HepG2 (cell line): ENCODE results near the gene OLFM1. TPM values are rescaled to one million over a fixed set of nuclear protein-coding genes. Genes with fewer than 3 reads are reported as not detected.

Experiments
- ATAC-seq: fragments of 200-7000 bp; cut with Tn5 transposase; 3 replicates; pipeline ENCODE4 v1.9.1; 2020; ENCODE audit warnings: mild to moderate bottlenecking, moderate library complexity
- BruUV-seq: library from RNA; stranded (reverse); fragments of 400-500 nt; replicated peaks from 2 replicates; lab custom pipeline; 2021; lab: Mats Ljungman, UMichigan
- CTCF ChIA-PET: fragments of 300-600 bp; formaldehyde crosslinking; extraction: SDS; loops from one replicate; lab custom pipeline; 2021; ENCODE audit warnings: low total read pairs, inconsistent platforms, low intra/inter-chr PET ratio; lab: Yijun Ruan, JAX
- POLR2A ChIA-PET: fragments of 350-600 bp; sonication (Branson Sonifier 250); formaldehyde crosslinking; loops from one replicate; lab custom pipeline; 2020; ENCODE audit warnings: antibody characterized with exemption, inconsistent platforms; lab: Yijun Ruan, JAX
- DNase-seq: peaks from one replicate; pipeline ENCODE4 v3.0.0-alpha.2; 2015; ENCODE audit warnings: low spot score
- FAIRE-seq: peaks from 3 replicates; lab custom pipeline; 2011; peaks lifted over from hg19 to GRCh38; lab: Jason Lieb, UNC
- H2AFZ ChIP-seq: one replicate; pipeline ENCODE4 v1.6.1; 2011; ENCODE audit warnings: low read length, inconsistent platforms
- H3K27ac ChIP-seq: fragments of 300-600 bp; 3 replicates; pipeline ENCODE4 v1.8.0; 2011; ENCODE audit warnings: mixed run types, mild to moderate bottlenecking, mixed read lengths, low read length, inconsistent platforms; ENCODE audit not compliant: insufficient read depth; ENCODE audit errors: extremely low read length
- H3K27me3 ChIP-seq, 2 experiments: fragments of 200-600 bp in 1 of 2; 2 replicates in 1 of 2; 3 replicates in 1 of 2; pipeline versions ENCODE4 v1.6.0 to v1.8.0; 2011; ENCODE audit warnings: low read length in 2 of 2, mild to moderate bottlenecking in 2 of 2, moderate library complexity in 2 of 2, inconsistent platforms in 1 of 2; ENCODE audit not compliant: insufficient read depth in 2 of 2, control insufficient read depth in 1 of 2
- H3K36me3 ChIP-seq, 2 experiments: fragments of 200-600 bp in 1 of 2; replicated peaks in 1 of 2; 2 replicates in 1 of 2; 3 replicates in 1 of 2; pipeline versions ENCODE4 v1.5.1 to v1.8.0; 2011; ENCODE audit warnings: low read length in 2 of 2, inconsistent platforms in 1 of 2; ENCODE audit not compliant: insufficient read depth in 2 of 2, control insufficient read depth in 1 of 2
- H3K4me1 ChIP-seq: 2 replicates; pipeline ENCODE4 v1.5.1; 2012; ENCODE audit warnings: low read length, inconsistent platforms; ENCODE audit not compliant: insufficient read depth
- H3K4me2 ChIP-seq: 2 replicates; pipeline ENCODE4 v1.6.0; 2011; ENCODE audit warnings: low read depth, low read length, inconsistent platforms
- H3K4me3 ChIP-seq, 3 experiments: fragments of 200-600 bp in 1 of 3; sonication (generic), shearing (Covaris generic) in 1 of 3; replicated peaks in 1 of 3; 2 replicates each; pipeline ENCODE4 v1.5.1; 2011 to 2016; ENCODE audit warnings: low read length in 3 of 3, inconsistent platforms in 2 of 3, low read depth in 2 of 3, mild to moderate bottlenecking in 2 of 3, control low read depth in 1 of 3, mixed read lengths in 1 of 3; ENCODE audit not compliant: insufficient read depth in 1 of 3
- H3K79me2 ChIP-seq: one replicate; pipeline ENCODE4 v1.6.1; 2011; ENCODE audit warnings: low read length, inconsistent platforms; ENCODE audit not compliant: insufficient read depth
- H3K9ac ChIP-seq: 2 replicates; pipeline ENCODE4 v1.6.0; 2011; ENCODE audit warnings: mild to moderate bottlenecking, low read depth, low read length, inconsistent platforms; ENCODE audit not compliant: insufficient read depth
- H3K9me3 ChIP-seq: 2 replicates; pipeline ENCODE4 v1.5.1; 2012; ENCODE audit warnings: mild to moderate bottlenecking, low read length
- H4K20me1 ChIP-seq: 2 replicates; pipeline ENCODE4 v1.6.0; 2011; ENCODE audit warnings: inconsistent platforms, mild to moderate bottlenecking, low read length, moderate library complexity; ENCODE audit not compliant: insufficient read depth
- ARID5B ChIP-seq: IDR thresholded peaks from 2 replicates; pipeline ENCODE4 v1.4.0; 2020; ENCODE audit warnings: mild to moderate bottlenecking, missing genetic modification reagents
- NCOA1 ChIP-seq: sonication (generic); formaldehyde crosslinking; IDR thresholded peaks from 2 replicates; pipeline ENCODE4 v1.9.0; 2021; ENCODE audit warnings: missing genetic modification reagents
- SMAD1 ChIP-seq: sonication (generic); formaldehyde crosslinking; IDR thresholded peaks from 2 replicates; pipeline ENCODE4 v1.4.0; 2020; ENCODE audit warnings: missing genetic modification reagents, low read depth, mild to moderate bottlenecking, borderline replicate concordance
- ZNF333 ChIP-seq: sonication (generic); formaldehyde crosslinking; IDR thresholded peaks from 2 replicates; pipeline ENCODE4 v1.4.0; 2020; ENCODE audit warnings: mild to moderate bottlenecking, missing genetic modification reagents, borderline replicate concordance
- ZNF609 ChIP-seq: sonication (generic); formaldehyde crosslinking; IDR thresholded peaks from 2 replicates; pipeline ENCODE4 v1.4.0; 2020; ENCODE audit warnings: mild to moderate bottlenecking, missing genetic modification reagents, borderline replicate concordance
- WGBS: methylation state at CpG from one replicate; pipeline ENCODE4 v1.1.6; 2017; ENCODE audit warnings: low lambda C conversion rate; 5-methylcytosine and 5-hydroxymethylcytosine counted together
- in situ Hi-C: cut with HindIII; loops from 2 replicates; pipeline ENCODE4 v1.10.0; 2017; ENCODE audit warnings: low pct_unique_long_range_greater_than_20kb; ENCODE audit not compliant: extremely low pct_ligation_motif_present
- intact Hi-C: fragments of 100-400 bp; cut with micrococcal nuclease; formaldehyde crosslinking; loops from one replicate; pipeline ENCODE4 v1.10.0; 2022; ENCODE audit not compliant: unreplicated experiment
- polyA plus RNA-seq, 8 experiments: library from polyadenylated mRNA; depleted of rRNA in 3 of 8; stranded (reverse) in 7 of 8; unstranded in 1 of 8; fragments of >200 nt; fragmentation: Illumina TruSeq in 4 of 8; extraction: Trizol in 4 of 8; gene quantifications; 2 replicates each; pipeline versions ENCODE4 v1.2.1 to v1.2.3, GENCODE V29; 2011 to 2016; ENCODE audit warnings: low read depth in 4 of 8, missing spikeins in 1 of 8, mixed read lengths in 1 of 8; ENCODE audit not compliant: insufficient read depth in 1 of 8
- total RNA-seq, 5 experiments: library from RNA; depleted of rRNA; stranded (reverse); fragments of >200 nt; fragmentation: Illumina TruSeq; extraction: Trizol; gene quantifications; 2 replicates each; pipeline ENCODE4 v1.2.3, GENCODE V29; 2016; ENCODE audit warnings: low read depth in 1 of 5
- TF ChIP-seq, protein P1 (sequence below), 2 experiments: sonication (generic) in 1 of 2; formaldehyde crosslinking in 1 of 2; IDR thresholded peaks; 2 replicates each; pipeline versions ENCODE4 v1.4.0 to v1.6.1; 2018 to 2020; ENCODE audit warnings: missing genetic modification reagents in 2 of 2, borderline replicate concordance in 1 of 2, low read depth in 1 of 2, mild to moderate bottlenecking in 1 of 2, missing biosample characterization in 1 of 2
- TF ChIP-seq, protein P2 (sequence below): sonication (generic); formaldehyde crosslinking; IDR thresholded peaks from 2 replicates; pipeline ENCODE4 v1.5.0; 2020; ENCODE audit warnings: missing genetic modification reagents
- TF ChIP-seq, protein P3 (sequence below): IDR thresholded peaks from 2 replicates; pipeline ENCODE4 v1.6.1; 2012; ENCODE audit warnings: low read depth, low read length, improper control_type of control experiment

Gene OLFM1
- total and polyA plus RNA-seq, 2 of the 13 experiments (the other 11 are each of a cell fraction or from before 2014, with no cell fraction given): not detected

- ATAC-seq (no peak), FAIRE-seq (no peak), DNase-seq (no peak)
- H3K27me3 ChIP-seq: peaks cover 5 to 55% of the 10 kb centered on the region in 2 experiments
- BruUV-seq: no TSS peak
- ChIA-PET CTCF (interaction anchor here (2.8 to 3.2 kb wide), 2 partner anchors 255 to 324 kb away, joined by 38 to 62 read pairs; no protein-coding TSS in a partner anchor), POLR2A (no interaction called here)
- H3K4me3 ChIP-seq: no peak overlapping the region
- H3K79me2 ChIP-seq: no peaks in the 10 kb centered on the region
- H3K4me2 ChIP-seq: no peak overlapping the region
- H4K20me1 ChIP-seq: no peaks in the 10 kb centered on the region
- 69% methylated on average over 7 of the region's 57 CpGs for WGBS
- no peak overlapping the region for H3K9ac ChIP-seq
- intact Hi-C loops (loop anchor here (2.0 kb wide), 1 partner anchor 325 kb away; no protein-coding TSS in a partner anchor), in situ Hi-C loops (loop anchor here (5.0 kb wide), 2 partner anchors 259 to 324 kb away; no protein-coding TSS in a partner anchor)
- H2AFZ ChIP-seq: no peak overlapping the region
- H3K36me3 ChIP-seq: no peaks in the 10 kb centered on the region
- H3K4me1 ChIP-seq: peaks cover 29% of the 10 kb centered on the region
- no peak overlapping the region for H3K27ac ChIP-seq
- no peaks in the 10 kb centered on the region for H3K9me3 ChIP-seq
- TF ChIP-seq ZNF609 (CRISPR knock-in tag): no peak
- TF ChIP-seq ARID5B (CRISPR knock-in tag): no peak
- TF ChIP-seq, protein P1, sequence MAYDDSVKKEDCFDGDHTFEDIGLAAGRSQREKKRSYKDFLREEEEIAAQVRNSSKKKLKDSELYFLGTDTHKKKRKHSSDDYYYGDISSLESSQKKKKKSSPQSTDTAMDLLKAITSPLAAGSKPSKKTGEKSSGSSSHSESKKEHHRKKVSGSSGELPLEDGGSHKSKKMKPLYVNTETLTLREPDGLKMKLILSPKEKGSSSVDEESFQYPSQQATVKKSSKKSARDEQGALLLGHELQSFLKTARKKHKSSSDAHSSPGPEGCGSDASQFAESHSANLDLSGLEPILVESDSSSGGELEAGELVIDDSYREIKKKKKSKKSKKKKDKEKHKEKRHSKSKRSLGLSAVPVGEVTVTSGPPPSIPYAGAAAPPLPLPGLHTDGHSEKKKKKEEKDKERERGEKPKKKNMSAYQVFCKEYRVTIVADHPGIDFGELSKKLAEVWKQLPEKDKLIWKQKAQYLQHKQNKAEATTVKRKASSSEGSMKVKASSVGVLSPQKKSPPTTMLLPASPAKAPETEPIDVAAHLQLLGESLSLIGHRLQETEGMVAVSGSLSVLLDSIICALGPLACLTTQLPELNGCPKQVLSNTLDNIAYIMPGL (CRISPR knock-in tag; IDR thresholded peaks at IDR 0.05; ENCODE audit: borderline replicate concordance in 1 of 2, low read depth in 1 of 2): no peak
- TF ChIP-seq, protein P2, sequence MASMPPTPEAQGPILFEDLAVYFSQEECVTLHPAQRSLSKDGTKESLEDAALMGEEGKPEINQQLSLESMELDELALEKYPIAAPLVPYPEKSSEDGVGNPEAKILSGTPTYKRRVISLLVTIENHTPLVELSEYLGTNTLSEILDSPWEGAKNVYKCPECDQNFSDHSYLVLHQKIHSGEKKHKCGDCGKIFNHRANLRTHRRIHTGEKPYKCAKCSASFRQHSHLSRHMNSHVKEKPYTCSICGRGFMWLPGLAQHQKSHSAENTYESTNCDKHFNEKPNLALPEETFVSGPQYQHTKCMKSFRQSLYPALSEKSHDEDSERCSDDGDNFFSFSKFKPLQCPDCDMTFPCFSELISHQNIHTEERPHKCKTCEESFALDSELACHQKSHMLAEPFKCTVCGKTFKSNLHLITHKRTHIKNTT (CRISPR knock-in tag): no peak
- no peak for TF ChIP-seq ZNF333
- TF ChIP-seq, protein P3, sequence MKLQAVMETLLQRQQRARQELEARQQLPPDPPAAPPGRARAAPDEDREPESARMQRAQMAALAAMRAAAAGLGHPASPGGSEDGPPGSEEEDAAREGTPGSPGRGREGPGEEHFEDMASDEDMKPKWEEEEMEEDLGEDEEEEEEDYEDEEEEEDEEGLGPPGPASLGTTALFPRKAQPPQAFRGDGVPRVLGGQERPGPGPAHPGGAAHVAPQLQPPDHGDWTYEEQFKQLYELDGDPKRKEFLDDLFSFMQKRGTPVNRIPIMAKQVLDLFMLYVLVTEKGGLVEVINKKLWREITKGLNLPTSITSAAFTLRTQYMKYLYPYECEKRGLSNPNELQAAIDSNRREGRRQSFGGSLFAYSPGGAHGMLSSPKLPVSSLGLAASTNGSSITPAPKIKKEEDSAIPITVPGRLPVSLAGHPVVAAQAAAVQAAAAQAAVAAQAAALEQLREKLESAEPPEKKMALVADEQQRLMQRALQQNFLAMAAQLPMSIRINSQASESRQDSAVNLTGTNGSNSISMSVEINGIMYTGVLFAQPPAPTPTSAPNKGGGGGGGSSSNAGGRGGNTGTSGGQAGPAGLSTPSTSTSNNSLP: no peak
- no peak for TF ChIP-seq NCOA1
- TF ChIP-seq SMAD1 (CRISPR knock-in tag): no peak
These were observed 455 bp downstream of the OLFM1 start for GRCh38 chr9:135087899-135088347.
